HL-60 (cell line): ENCODE results near the gene PXK.

Source experiments
- POLR2AphosphoS5 ChIP-seq: IDR thresholded peaks from 2 replicates; pipeline ENCODE4 v1.6.1; 2012; ENCODE audit warnings: low read depth
- TF ChIP-seq, protein P1 (sequence below): IDR thresholded peaks from one replicate; pipeline ENCODE4 v1.5.1; 2011; ENCODE audit warnings: low read length, control low read depth, inconsistent platforms; ENCODE audit not compliant: insufficient read depth

DNA sequence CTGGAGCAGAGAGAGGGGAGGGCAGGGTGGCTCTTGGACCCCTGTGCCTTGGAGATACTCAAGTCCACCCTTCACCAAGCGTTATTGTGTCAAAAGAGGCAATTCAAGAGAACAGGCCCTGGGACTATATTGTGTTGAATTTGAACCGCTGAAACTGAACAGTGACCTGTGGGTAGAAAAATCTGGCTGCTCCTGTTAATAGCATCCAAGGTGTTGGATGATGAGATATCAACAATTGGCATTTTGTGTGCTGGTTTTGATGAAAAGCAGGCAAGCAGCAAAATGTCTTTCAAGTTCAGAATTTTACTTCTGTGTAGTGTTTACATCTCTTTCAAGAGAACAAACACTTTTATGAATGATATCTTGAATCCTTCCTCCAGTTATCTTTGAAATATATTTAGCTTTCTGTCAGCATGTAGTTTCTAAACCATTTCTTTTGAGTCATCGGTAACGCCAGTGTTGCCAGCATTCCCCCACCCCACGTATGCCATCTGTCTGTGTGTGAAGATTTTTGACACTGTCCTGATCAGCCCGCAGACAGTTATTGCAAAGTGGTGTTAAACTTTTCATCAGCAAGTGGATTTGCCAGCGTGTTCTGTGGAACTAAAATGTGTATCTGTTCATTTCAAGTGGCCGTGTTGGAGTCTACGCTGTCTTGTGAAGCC lies 66.1 kb downstream of the PXK start:
- TF ChIP-seq, protein P1, sequence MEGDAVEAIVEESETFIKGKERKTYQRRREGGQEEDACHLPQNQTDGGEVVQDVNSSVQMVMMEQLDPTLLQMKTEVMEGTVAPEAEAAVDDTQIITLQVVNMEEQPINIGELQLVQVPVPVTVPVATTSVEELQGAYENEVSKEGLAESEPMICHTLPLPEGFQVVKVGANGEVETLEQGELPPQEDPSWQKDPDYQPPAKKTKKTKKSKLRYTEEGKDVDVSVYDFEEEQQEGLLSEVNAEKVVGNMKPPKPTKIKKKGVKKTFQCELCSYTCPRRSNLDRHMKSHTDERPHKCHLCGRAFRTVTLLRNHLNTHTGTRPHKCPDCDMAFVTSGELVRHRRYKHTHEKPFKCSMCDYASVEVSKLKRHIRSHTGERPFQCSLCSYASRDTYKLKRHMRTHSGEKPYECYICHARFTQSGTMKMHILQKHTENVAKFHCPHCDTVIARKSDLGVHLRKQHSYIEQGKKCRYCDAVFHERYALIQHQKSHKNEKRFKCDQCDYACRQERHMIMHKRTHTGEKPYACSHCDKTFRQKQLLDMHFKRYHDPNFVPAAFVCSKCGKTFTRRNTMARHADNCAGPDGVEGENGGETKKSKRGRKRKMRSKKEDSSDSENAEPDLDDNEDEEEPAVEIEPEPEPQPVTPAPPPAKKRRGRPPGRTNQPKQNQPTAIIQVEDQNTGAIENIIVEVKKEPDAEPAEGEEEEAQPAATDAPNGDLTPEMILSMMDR: no peak
- no peak for TF ChIP-seq POLR2AphosphoS5
